ENCODE results near the gene WIPF2. TPM values are rescaled to one million over a fixed set of nuclear protein-coding genes. Genes with fewer than 3 reads are reported as not detected.

Gene WIPF2
- total and polyA plus RNA-seq, 5 donors: 8.2 to 14.6 (median 12.7) TPM

- H3K9me3 ChIP-seq (ENCODE audit: control insufficient read depth, low read length): no peaks in the 10 kb centered on the region
- H3K4me1 ChIP-seq (ENCODE audit: control insufficient read depth, insufficient read depth, low read length): peaks cover 44% of the 10 kb centered on the region
- DNase-seq (peak; percentile 65 to 84 (median 81)), ATAC-seq (peak; percentile 35 to 59)
- peak within 1 kb of the TSS; percentile 96 for H3K27ac ChIP-seq (ENCODE audit: low read length)
- intact Hi-C loops (cut with DNase I): loop anchor here in 3 of 4 donors (10.0 kb wide), 3 partner anchors 96 to 226 kb away; partner anchors contain the start of gene TOP2A (in 1 of the 3)
- H3K4me3 ChIP-seq (ENCODE audit: low read length): peak within 1 kb of the TSS; percentile 64
- no peaks in the 10 kb centered on the region for H3K27me3 ChIP-seq (ENCODE audit: control insufficient read depth, insufficient read depth)
- WGBS: 12% methylated on average over 20 of the region's 20 CpGs
Measured at GRCh38 chr17:40309031-40309948, 90.2 kb downstream of the WIPF2 start, which contains the start of gene RARA. Gene RARA (plus strand): TSS chr17:40309180. CDS start chr17:40331219, 22,039 bp downstream.

GRCh38 chr17:40309949-40310510 lies 90.9 kb downstream of the WIPF2 start:
- Histone ChIP-seq H3K4me3 (ENCODE audit: low read length) (peak overlapping the region; percentile 64), H3K4me1 (ENCODE audit: control insufficient read depth, insufficient read depth, low read length) (peaks cover 47% of the 10 kb centered on the region), H3K27ac (ENCODE audit: low read length) (peak overlapping the region; percentile 96), H3K27me3 (ENCODE audit: control insufficient read depth, insufficient read depth) (no peaks in the 10 kb centered on the region), H3K9me3 (ENCODE audit: control insufficient read depth, low read length) (no peaks in the 10 kb centered on the region)
- DNase-seq: peak in 2 of 3 donors; percentile 59 to 74
- intact Hi-C loops (cut with DNase I): loop anchor here (5.0 to 10.0 kb wide), 4 partner anchors 37 to 225 kb away; partner anchors contain the start of gene TOP2A (in 1 of the 4)
- ATAC-seq: peak in 1 of 2 donors; percentile 14
- WGBS: 67% methylated on average over 2 of the region's 2 CpGs

GRCh38 chr17:40310882-40311391 lies 91.8 kb downstream of the WIPF2 start:
- Histone ChIP-seq H3K27me3 (ENCODE audit: control insufficient read depth, insufficient read depth) (no peaks in the 10 kb centered on the region), H3K4me3 (ENCODE audit: low read length) (no peak overlapping the region), H3K27ac (ENCODE audit: low read length) (peak overlapping the region; percentile 96), H3K9me3 (ENCODE audit: control insufficient read depth, low read length) (no peaks in the 10 kb centered on the region), H3K4me1 (ENCODE audit: control insufficient read depth, insufficient read depth, low read length) (peaks cover 47% of the 10 kb centered on the region)
- intact Hi-C loops (cut with DNase I): loop anchor here in 1 of 4 donors (5.0 kb wide), 1 partner anchor 36 kb away; no protein-coding TSS in a partner anchor
- WGBS: 48% methylated on average over 7 of the region's 7 CpGs
- ATAC-seq (peak; percentile 53 to 65), DNase-seq (peak in 2 of 3 donors; percentile 78 to 79)

DNA sequence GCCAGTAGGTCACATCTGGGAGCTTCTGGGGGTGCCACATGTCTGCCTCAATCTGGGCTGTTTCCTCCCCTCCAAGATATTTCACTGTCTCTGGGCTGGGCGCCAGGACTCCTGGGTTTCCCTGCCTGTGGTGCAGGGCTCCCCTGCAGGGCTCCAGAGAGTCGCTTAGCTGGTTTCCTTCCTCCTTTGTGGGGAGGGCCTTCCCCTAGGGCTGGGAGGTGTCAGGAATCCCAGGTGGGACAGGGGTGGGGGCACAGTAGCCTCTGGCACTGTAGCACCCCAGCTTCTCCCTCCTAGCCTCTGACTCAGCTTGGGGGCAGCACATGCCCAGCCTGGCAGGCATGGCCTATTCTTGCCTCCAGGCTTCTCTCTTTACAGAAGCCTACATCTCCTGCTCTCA lies 92.5 kb downstream of the WIPF2 start:
- H3K4me1 ChIP-seq (ENCODE audit: control insufficient read depth, insufficient read depth, low read length): peaks cover 47% of the 10 kb centered on the region
- H3K27ac ChIP-seq (ENCODE audit: low read length): peak overlapping the region; percentile 96
- DNase-seq (peak; percentile 69 to 88 (median 88)), ATAC-seq (peak; percentile 15 to 28)
- H3K9me3 ChIP-seq (ENCODE audit: control insufficient read depth, low read length): no peaks in the 10 kb centered on the region
- no peak overlapping the region for H3K4me3 ChIP-seq (ENCODE audit: low read length)
- 22% methylated on average over 2 of the region's 2 CpGs for WGBS
- H3K27me3 ChIP-seq (ENCODE audit: control insufficient read depth, insufficient read depth): no peaks in the 10 kb centered on the region
- intact Hi-C loops (cut with DNase I): loop anchor here in 1 of 4 donors (5.0 kb wide), 1 partner anchor 36 kb away; no protein-coding TSS in a partner anchor

- H3K4me1 ChIP-seq (ENCODE audit: control insufficient read depth, insufficient read depth, low read length): peaks cover 50% of the 10 kb centered on the region
Measured at GRCh38 chr17:40312131-40312731, 93.1 kb downstream of the WIPF2 start.

GRCh38 chr17:40312893-40313667 lies 94.0 kb downstream of the WIPF2 start:
- 58% methylated on average over 4 of the region's 4 CpGs for WGBS
- ATAC-seq (no peak), DNase-seq (no peak)
- Histone ChIP-seq H3K27ac (ENCODE audit: low read length) (peak overlapping the region; percentile 96), H3K4me3 (ENCODE audit: low read length) (no peak overlapping the region), H3K9me3 (ENCODE audit: control insufficient read depth, low read length) (no peaks in the 10 kb centered on the region), H3K27me3 (ENCODE audit: control insufficient read depth, insufficient read depth) (no peaks in the 10 kb centered on the region), H3K4me1 (ENCODE audit: control insufficient read depth, insufficient read depth, low read length) (peaks cover 48% of the 10 kb centered on the region)
- intact Hi-C loops (cut with DNase I): loop anchor here in 1 of 4 donors (5.0 kb wide), 1 partner anchor 34 kb away; no protein-coding TSS in a partner anchor

More at GRCh38 chr17:40312131-40312731, 93.1 kb downstream of the WIPF2 start:
- Histone ChIP-seq H3K9me3 (ENCODE audit: control insufficient read depth, low read length) (no peaks in the 10 kb centered on the region), H3K4me3 (ENCODE audit: low read length) (no peak overlapping the region), H3K27me3 (ENCODE audit: control insufficient read depth, insufficient read depth) (no peaks in the 10 kb centered on the region), H3K27ac (ENCODE audit: low read length) (peak overlapping the region; percentile 96)
- WGBS: 34% methylated on average over 7 of the region's 7 CpGs
- intact Hi-C loops (cut with DNase I): loop anchor here in 1 of 4 donors (5.0 kb wide), 1 partner anchor 35 kb away; no protein-coding TSS in a partner anchor
- peak in 2 of 3 donors; percentile 82 to 83 for DNase-seq
- ATAC-seq: peak; percentile 7 to 40

GRCh38 chr17:40313668-40314583 lies 94.8 kb downstream of the WIPF2 start:
- 57% methylated on average over 7 of the region's 7 CpGs for WGBS
- H3K4me3 ChIP-seq (ENCODE audit: low read length): no peak overlapping the region
- DNase-seq: no peak
- intact Hi-C loops (cut with DNase I): loop anchor here in 1 of 4 donors (5.0 kb wide), 1 partner anchor 33 kb away; no protein-coding TSS in a partner anchor
- peak overlapping the region; percentile 96 for H3K27ac ChIP-seq (ENCODE audit: low read length)
- H3K9me3 ChIP-seq (ENCODE audit: control insufficient read depth, low read length): no peaks in the 10 kb centered on the region
- no peak for ATAC-seq
- peaks cover 48% of the 10 kb centered on the region for H3K4me1 ChIP-seq (ENCODE audit: control insufficient read depth, insufficient read depth, low read length)
- no peaks in the 10 kb centered on the region for H3K27me3 ChIP-seq (ENCODE audit: control insufficient read depth, insufficient read depth)

GRCh38 chr17:40314584-40314956 lies 95.5 kb downstream of the WIPF2 start:
- Histone ChIP-seq H3K27me3 (ENCODE audit: control insufficient read depth, insufficient read depth) (no peaks in the 10 kb centered on the region), H3K9me3 (ENCODE audit: control insufficient read depth, low read length) (no peaks in the 10 kb centered on the region), H3K4me1 (ENCODE audit: control insufficient read depth, insufficient read depth, low read length) (peaks cover 46% of the 10 kb centered on the region), H3K27ac (ENCODE audit: low read length) (peak overlapping the region; percentile 59), H3K4me3 (ENCODE audit: low read length) (no peak overlapping the region)
- intact Hi-C loops (cut with DNase I): loop anchor here in 1 of 4 donors (5.0 kb wide), 1 partner anchor 33 kb away; no protein-coding TSS in a partner anchor
- ATAC-seq: peak in 1 of 2 donors; percentile 3
- DNase-seq: peak; percentile 89 to 91 (median 89)
- 40% methylated on average over 3 of the region's 3 CpGs for WGBS

DNA sequence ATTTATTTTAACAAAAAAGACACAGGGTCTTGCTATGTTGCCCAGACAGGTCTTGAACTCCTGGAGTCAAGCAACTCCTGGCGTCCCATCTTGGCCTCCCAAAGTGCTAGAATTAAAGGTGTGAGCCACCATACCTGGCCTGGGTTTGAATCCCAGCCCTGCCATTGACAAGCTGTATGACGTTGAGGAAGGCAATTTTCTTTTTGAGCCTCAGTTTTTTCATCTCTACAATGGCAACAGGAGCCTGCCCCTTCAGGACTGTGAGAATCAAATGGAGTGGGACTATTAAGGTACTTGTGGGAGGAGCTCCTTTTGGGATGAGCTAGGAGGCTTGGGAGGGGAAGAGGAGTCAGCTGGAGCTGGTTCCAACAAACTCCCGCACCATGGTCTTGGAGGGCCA lies 96.1 kb downstream of the WIPF2 start:
- Histone ChIP-seq H3K9me3 (ENCODE audit: control insufficient read depth, low read length) (no peaks in the 10 kb centered on the region), H3K27me3 (ENCODE audit: control insufficient read depth, insufficient read depth) (no peaks in the 10 kb centered on the region), H3K27ac (ENCODE audit: low read length) (peak overlapping the region; percentile 45), H3K4me1 (ENCODE audit: control insufficient read depth, insufficient read depth, low read length) (peaks cover 45% of the 10 kb centered on the region), H3K4me3 (ENCODE audit: low read length) (no peak overlapping the region)
- no peak for DNase-seq
- intact Hi-C loops (cut with DNase I): no loop called here
- ATAC-seq: no peak
- 80% methylated on average over 3 of the region's 3 CpGs for WGBS
